ENCODE results near the gene ATAT1.

DNA sequence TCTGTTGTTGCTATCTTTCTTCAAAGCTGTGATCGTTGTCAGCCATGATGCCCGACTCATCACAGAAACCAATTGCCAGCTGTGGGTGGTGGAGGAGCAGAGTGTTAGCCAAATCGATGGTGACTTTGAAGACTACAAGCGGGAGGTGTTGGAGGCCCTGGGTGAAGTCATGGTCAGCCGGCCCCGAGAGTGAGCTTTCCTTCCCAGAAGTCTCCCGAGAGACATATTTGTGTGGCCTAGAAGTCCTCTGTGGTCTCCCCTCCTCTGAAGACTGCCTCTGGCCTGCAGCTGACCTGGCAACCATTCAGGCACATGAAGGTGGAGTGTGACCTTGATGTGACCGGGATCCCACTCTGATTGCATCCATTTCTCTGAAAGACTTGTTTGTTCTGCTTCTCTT is 36.2 kb upstream of the ATAT1 start:
- TF ChIP-seq, protein P1, sequence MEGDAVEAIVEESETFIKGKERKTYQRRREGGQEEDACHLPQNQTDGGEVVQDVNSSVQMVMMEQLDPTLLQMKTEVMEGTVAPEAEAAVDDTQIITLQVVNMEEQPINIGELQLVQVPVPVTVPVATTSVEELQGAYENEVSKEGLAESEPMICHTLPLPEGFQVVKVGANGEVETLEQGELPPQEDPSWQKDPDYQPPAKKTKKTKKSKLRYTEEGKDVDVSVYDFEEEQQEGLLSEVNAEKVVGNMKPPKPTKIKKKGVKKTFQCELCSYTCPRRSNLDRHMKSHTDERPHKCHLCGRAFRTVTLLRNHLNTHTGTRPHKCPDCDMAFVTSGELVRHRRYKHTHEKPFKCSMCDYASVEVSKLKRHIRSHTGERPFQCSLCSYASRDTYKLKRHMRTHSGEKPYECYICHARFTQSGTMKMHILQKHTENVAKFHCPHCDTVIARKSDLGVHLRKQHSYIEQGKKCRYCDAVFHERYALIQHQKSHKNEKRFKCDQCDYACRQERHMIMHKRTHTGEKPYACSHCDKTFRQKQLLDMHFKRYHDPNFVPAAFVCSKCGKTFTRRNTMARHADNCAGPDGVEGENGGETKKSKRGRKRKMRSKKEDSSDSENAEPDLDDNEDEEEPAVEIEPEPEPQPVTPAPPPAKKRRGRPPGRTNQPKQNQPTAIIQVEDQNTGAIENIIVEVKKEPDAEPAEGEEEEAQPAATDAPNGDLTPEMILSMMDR (IDR thresholded peaks at IDR 0.05; ENCODE audit: poor library complexity, severe bottlenecking) = no peak
- TF ChIP-seq EP300 (conservative IDR thresholded peaks at IDR 0.05; ENCODE audit: poor library complexity, severe bottlenecking) (no peak), POLR2AphosphoS5 (IDR thresholded peaks at IDR 0.05) (no peak), TAF1 (IDR thresholded peaks at IDR 0.05; ENCODE audit: low read depth) (no peak), EZH2 (IDR thresholded peaks at IDR 0.05; ENCODE audit: borderline replicate concordance, insufficient read depth, low read length, poor library complexity, severe bottlenecking) (no peak), MXI1 (conservative IDR thresholded peaks at IDR 0.05; ENCODE audit: poor library complexity, severe bottlenecking) (no peak), RAD21 (conservative IDR thresholded peaks at IDR 0.05) (no peak)
- TF ChIP-seq, protein P2, sequence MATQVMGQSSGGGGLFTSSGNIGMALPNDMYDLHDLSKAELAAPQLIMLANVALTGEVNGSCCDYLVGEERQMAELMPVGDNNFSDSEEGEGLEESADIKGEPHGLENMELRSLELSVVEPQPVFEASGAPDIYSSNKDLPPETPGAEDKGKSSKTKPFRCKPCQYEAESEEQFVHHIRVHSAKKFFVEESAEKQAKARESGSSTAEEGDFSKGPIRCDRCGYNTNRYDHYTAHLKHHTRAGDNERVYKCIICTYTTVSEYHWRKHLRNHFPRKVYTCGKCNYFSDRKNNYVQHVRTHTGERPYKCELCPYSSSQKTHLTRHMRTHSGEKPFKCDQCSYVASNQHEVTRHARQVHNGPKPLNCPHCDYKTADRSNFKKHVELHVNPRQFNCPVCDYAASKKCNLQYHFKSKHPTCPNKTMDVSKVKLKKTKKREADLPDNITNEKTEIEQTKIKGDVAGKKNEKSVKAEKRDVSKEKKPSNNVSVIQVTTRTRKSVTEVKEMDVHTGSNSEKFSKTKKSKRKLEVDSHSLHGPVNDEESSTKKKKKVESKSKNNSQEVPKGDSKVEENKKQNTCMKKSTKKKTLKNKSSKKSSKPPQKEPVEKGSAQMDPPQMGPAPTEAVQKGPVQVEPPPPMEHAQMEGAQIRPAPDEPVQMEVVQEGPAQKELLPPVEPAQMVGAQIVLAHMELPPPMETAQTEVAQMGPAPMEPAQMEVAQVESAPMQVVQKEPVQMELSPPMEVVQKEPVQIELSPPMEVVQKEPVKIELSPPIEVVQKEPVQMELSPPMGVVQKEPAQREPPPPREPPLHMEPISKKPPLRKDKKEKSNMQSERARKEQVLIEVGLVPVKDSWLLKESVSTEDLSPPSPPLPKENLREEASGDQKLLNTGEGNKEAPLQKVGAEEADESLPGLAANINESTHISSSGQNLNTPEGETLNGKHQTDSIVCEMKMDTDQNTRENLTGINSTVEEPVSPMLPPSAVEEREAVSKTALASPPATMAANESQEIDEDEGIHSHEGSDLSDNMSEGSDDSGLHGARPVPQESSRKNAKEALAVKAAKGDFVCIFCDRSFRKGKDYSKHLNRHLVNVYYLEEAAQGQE (IDR thresholded peaks at IDR 0.05; ENCODE audit: borderline replicate concordance) = no peak

Measured in neural cell (in vitro differentiated cells).